ENCODE measurements around the gene FOXB2.
"Not testable (repeated sequence)": the region's sequence is repeated elsewhere in the genome, so short reads cannot be mapped to it uniquely, and the experiment has no call there.

FOXB2 gene

DNA sequence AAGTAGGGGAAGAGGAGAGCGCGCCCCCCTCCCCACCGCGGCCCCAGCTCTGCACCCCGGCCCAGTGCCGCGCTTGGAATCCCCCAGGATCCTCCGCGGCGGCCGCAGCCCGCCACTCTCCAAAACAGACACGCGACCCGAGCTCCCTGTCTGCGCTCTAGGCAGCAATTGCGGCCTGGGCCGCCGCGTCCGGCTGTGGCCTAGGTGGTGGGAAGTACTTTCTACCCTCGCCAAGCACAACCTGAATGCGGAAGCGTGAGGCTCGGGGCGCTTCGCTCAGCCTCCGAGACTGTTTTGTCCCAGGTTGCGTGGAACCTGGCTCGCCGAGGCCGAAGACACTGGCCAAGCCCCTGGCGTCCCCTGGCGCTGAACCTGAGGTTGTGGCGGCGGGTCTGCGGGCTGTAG is 3.3 kb upstream of the FOXB2 start:
- no peak for DNase-seq (ENCODE audit: low read depth, low spot score)

DNA sequence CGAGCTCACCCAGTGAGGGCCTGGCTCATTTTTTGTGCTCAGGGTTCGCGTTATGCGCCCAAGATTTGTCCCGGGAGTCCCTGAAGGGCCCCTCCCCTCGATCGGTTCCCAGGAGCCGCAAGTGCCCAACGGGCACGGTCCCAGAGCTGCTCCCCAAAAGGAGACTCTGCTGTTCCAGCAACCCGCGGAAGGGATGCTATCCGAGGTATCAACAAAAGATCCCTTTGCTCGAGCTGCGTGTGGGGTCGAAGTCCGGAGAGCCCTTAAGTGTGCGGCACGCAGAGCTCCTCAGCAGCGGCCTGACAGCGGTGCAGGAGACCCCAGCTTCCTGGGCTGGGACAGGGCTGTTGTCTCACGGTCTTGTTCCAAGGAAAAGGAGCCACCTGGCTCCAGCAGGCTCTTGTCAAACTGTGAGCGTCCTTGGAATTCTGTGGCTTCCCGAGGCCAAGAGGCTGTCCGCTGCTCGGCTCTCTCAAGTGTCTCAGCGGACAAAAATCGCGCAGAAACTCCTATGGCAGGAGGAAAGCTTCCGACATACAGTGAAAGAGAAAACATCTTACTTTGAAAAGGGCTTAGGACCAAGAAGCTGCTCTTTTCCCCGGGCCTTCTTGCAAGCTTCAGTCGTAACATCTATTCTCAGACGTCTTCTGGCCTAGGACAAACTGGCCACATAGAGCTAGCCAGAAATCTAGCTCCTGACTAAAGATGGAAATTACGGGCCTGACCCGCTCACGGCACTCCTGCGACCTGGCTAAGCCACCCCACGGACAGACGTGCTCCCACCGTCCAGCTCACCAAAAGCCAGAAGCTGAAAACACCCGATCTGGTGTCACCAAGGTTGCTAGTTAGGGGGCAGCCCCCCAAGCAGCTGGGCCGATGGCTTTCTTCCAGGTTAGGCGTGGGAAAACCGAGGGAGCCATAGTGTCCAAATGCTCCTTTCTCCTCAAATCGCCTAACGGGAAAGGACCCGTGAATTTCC is 2.6 kb upstream of the FOXB2 start:
- DNase-seq (ENCODE audit: low read depth, low spot score): no peak

- no peak for DNase-seq (ENCODE audit: low read depth, low spot score)
These were observed 2.0 kb upstream of the FOXB2 start for GRCh38 chr9:77017505-77017894.

DNA sequence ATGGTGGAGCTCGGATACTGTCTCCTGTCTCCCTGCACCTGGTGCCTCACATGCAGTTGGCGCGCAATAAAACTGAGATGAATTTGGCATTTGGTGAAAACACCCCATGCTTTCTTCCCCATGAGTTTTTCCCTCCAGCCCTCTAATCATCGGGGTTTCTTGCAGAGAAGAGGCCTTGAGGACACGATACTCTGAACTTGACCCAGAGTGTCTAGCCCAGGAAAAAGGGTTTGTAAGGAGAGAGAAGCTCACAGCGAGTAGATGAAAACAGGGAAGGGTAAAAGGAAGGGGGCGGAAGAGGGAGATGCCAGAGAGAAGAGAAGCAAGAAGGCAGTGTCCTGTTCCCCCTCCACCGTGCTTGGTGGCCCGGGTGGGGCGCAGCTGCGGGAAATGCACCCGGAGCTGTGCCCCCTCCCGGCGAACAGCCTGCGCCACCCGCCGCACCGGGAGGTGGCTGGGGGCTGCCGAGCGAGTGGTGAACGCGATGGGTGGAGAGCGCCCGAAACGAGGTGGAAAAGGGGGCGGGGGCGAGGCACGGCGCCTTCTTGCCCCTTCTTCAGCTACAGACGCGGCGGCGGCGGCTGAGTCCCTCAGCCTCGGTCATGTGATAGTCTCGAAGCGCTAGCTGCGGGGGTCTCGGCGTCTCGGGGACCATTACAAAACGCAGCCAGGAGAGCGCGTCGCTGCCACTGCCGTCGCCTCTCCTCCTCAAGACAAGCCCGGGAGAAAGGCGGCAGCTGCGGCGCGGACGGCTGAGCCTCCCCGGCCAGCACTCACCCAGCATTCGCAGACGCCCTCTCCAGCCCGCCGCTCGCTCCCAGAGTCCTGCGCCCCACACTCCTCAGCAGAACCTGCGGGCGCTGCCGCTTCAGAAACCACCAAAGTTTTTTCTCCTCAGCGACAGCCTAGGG is 1.1 kb upstream of the FOXB2 start:
- DNase-seq (ENCODE audit: low read depth, low spot score): no peak

GRCh38 chr9:77018969-77019235 is 553 bp upstream of the FOXB2 start:
- DNase-seq (ENCODE audit: low read depth, low spot score): no peak

GRCh38 chr9:77019926-77020412 is 514 bp downstream of the FOXB2 start:
- no peak for DNase-seq (ENCODE audit: low read depth, low spot score)

DNA sequence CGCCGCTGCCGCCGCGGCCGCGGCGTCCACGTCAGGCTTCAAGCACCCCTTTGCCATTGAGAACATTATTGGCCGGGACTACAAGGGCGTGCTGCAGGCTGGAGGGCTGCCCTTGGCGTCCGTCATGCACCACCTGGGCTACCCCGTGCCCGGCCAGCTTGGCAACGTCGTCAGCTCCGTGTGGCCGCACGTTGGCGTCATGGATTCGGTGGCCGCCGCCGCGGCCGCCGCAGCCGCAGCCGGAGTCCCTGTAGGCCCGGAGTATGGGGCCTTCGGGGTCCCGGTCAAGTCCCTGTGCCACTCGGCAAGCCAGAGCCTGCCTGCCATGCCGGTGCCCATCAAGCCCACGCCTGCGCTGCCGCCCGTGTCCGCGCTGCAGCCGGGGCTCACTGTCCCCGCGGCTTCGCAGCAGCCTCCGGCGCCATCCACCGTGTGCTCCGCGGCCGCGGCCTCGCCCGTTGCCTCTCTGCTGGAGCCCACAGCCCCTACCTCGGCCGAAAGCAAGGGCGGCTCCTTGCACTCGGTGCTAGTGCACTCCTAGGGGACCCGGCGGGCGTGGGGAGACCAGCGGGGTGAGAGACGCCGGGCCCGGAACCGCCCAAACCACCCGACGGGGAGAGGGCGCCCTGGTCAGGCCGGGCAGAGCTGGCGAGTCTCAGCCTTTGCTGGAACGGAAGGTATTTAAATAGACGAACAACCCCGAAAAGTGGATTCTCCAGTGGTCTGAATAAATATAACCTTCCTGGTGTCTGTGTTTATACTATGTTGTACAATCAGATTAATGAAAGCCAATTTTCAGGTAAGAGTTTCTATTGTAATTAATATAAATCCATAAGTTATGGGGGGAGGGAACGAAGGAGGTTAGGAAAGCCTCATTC is 1.2 kb downstream of the FOXB2 start:
- DNase-seq (ENCODE audit: low read depth, low spot score): no peak

DNA sequence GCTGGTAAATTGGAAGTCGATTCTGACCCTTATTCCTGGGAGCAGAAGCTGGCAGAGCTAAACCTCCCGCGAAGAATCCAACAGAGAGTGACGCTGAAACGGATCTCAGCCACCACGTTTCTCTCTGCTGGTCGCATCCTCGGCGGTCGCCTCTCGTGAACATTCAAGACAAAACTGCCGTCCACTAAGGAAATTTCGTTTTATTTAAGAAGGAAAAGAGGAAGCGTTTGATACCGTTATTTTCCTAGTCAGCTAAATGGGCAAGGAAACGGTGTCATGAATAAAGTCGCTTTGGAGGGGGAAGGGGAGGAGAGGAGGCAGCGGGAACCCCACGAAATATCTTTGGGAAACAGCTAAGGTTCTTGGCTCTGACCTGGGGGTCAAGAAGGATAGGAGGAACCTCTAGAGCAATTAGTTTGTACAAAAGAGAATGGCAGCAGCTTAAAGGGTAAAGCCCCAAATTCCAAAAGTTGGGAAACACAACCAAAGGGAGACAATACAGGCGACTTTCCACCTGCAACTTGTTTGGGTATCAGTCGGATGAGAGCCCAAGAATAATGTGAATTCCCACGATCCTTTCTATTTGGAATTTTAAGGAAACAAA is 1.9 kb downstream of the FOXB2 start:
- DNase-seq (ENCODE audit: low read depth, low spot score): no peak

DNA sequence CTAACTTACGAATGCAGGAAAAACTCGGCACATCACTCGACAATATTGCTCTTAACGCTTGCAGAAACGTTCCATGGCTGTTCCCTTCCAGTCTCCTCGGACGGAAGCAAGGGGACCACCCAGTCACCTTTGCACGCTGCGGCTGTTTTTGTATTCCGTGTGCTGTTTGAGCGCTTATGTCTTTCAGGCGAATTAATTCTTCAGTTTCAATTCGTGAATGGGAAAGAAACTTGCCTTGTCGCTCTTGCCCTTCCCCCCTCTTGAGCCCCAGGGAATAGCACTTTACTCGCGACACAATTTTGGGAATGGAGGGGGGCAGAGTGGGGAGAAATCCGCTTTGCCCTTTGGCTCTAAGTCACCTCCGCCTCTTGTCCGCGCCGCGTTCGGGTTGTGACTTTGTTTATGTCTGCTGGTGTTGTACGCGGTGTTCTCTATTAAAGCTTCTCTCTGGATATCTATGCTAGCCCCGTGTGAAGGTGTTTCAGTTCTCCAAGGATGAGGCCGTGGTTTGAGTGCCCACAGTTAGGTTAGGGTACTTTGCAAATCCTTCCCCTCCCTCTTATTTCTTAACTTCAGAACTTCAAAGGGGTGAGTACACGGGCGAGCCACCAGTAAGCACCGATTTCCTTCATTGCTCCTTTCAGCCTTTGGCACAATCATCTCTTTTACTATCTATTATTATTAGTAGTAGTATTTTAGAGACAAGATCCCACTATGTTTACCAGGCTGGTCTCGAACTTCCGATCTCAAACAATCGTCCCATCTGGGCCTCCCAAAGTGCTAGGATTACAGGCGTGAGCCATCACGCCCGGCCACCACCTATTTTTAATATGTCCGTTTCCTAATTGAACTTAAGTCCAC is 2.7 kb downstream of the FOXB2 start:
- no peak for DNase-seq (ENCODE audit: low read depth, low spot score)

GRCh38 chr9:77022783-77023440 is 3.5 kb downstream of the FOXB2 start:
- no peak for DNase-seq (ENCODE audit: low read depth, low spot score)

GRCh38 chr9:77023726-77024125 is 4.3 kb downstream of the FOXB2 start:
- no peak for DNase-seq (ENCODE audit: low read depth, low spot score)

GRCh38 chr9:77024776-77025545 is 5.5 kb downstream of the FOXB2 start:
- DNase-seq (ENCODE audit: low read depth, low spot score): no peak

DNA sequence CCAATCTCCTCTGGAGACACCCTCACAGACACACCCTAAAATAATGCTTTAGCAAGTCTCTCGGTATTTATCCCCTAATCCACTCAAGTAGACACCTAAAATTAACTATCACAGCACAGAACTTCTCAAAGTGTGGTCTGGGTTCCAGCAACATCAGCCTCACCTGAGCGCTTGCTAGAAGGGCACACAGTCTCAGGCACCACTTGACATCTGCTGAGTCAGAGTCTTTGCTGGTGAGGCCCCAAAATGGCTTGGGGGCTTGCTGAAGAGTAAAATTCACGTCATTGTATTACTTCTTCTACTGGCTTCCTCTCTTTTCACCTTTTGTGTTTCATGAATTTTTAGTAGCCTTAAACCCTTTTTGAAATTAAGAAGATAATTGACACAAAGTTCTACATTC is 9.0 kb downstream of the FOXB2 start:
- DNase-seq (ENCODE audit: low read depth, low spot score): no peak

DNA sequence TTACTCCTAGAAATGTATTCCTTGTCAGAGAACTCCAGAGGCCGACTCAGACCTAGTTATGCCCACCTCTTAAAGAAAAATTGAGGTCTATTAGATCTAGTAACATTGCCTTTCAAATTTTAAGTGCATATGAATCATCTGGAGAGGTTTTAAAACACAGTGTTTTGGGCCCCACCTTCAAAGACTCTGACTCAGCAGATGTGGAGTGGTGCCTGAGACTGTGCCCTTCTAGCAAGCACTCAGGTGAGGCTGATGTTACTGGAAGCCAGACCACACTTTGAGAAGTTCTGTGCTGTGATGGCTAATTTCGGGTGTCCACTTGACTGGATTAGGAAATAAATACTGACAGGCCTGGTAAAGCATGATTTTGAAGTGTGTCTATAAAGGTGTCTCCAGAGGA is 10.6 kb downstream of the FOXB2 start:
- no peak for DNase-seq (ENCODE audit: low read depth, low spot score)

DNA sequence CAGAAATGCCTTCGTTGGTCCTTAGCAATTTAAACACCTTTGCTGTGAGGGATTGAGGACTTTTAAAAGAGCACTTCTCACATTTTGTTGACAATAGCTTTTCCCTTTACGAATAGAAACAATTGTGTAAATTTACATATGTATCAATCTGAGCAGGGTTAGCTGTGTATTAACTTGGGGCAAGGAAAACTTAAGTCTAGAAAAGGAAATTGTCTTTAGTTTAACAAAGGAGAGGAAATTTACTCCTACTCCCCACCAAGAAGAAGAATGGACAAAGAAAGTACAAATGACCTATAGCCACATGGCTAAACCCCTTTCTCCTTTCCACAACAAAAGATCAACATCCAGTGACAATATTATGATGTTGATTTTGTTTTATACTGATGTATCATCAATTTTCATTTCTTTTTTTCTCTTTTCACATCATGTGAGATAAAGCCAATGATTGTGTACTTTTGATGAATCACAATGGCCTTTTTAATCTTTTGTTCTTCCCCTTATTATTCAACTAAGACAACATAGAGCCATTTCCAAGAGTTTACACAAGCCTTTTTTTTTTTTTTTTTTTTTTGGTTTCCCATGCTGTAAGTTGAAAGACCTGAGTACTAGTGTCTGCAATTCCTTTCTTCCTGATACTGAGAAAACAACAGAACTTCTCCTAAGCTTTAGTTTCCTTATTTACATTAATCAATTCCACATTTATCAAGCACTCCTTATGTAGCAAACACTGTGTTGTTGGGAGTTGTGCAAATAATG is 19.0 kb downstream of the FOXB2 start:
- DNase-seq (ENCODE audit: low read depth, low spot score): no peak

DNA sequence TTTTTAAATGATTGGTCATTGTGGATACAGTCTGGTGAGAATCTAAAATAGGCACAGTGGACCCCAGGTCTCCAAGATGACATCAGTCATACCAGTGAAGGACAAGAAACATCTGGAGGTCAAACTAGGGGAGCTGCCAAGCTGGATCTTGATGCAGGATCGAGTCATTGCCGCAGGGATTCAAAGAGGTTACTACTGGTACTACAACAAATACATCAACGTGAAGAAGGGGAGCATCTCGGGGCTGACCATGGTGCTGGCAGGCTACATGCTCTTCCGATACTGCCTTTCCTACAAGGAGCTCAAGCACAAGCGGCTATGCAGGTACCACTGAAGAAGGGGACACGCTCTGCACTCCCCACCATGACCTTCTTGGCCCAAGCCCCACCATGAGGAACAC is 20.9 kb downstream of the FOXB2 start:
- DNase-seq (ENCODE audit: low read depth, low spot score): no peak

DNA sequence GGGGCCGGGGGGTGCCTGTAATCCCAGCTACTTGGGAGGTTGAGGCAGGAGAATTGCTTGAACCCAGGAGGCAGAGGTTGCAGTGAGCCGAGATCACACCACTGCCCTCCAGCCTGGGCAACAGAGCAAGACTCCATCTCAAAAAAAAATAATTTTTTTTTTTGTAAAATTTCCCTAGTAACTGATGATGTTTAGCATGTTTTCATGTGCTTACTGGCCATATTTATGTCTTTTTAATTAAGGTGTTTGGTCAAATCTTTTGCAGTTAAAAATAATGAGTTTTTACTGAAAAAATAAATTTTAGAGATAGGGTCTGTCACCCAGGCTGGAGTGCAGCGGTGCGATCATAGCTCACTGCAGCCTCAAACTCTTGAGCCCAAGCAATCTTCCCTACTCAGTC is 24.3 kb downstream of the FOXB2 start:
- DNase-seq (ENCODE audit: low read depth, low spot score): not testable (repeated sequence)

- not testable (repeated sequence) for DNase-seq (ENCODE audit: low read depth, low spot score)
These were observed 41.2 kb downstream of the FOXB2 start for GRCh38 chr9:77060681-77061080.
